HepG2 (cell line): ENCODE measurements around the gene CAVIN2. TPM values are rescaled to one million over a fixed set of nuclear protein-coding genes. Genes with fewer than 3 reads are reported as not detected.

Source experiments
- CCDC6 ChIP-seq: sonication (generic); formaldehyde crosslinking; IDR thresholded peaks from 2 replicates; pipeline ENCODE4 v1.8.1; 2022; ENCODE audit warnings: mild to moderate bottlenecking, missing genetic modification reagents, moderate library complexity
- GATAD2A ChIP-seq: IDR thresholded peaks from 2 replicates; pipeline ENCODE4 v1.6.1; 2016
- HNF4G ChIP-seq, 2 experiments: sonication (generic) in 1 of 2; formaldehyde crosslinking in 1 of 2; IDR thresholded peaks; 2 replicates each; pipeline versions ENCODE4 v1.4.0 to v1.6.1; 2011 to 2020; ENCODE audit warnings: borderline replicate concordance in 2 of 2, low read depth in 2 of 2, mild to moderate bottlenecking in 2 of 2, low read length in 1 of 2, missing genetic modification reagents in 1 of 2, moderate library complexity in 1 of 2
- MXI1 ChIP-seq: IDR thresholded peaks from 3 replicates; pipeline ENCODE4 v1.6.1; 2012; ENCODE audit warnings: low read depth, low read length, inconsistent platforms, borderline replicate concordance
- NFATC3 ChIP-seq: sonication (generic); formaldehyde crosslinking; IDR thresholded peaks from 2 replicates; pipeline ENCODE4 v1.5.1; 2020; ENCODE audit warnings: mild to moderate bottlenecking, missing genetic modification reagents
- SNAI1 ChIP-seq: sonication (generic); formaldehyde crosslinking; IDR thresholded peaks from 2 replicates; pipeline ENCODE4 v1.5.0; 2020; ENCODE audit warnings: mild to moderate bottlenecking, missing genetic modification reagents, borderline replicate concordance
- TMF1 ChIP-seq: sonication (generic); formaldehyde crosslinking; IDR thresholded peaks from 2 replicates; pipeline ENCODE4 v1.8.1; 2022; ENCODE audit warnings: low read depth, missing genetic modification reagents
- YEATS4 ChIP-seq: sonication (generic); formaldehyde crosslinking; IDR thresholded peaks from 2 replicates; pipeline ENCODE4 v1.4.0; 2020; ENCODE audit warnings: missing genetic modification reagents, borderline replicate concordance
- ZNF121 ChIP-seq: sonication (generic); formaldehyde crosslinking; IDR thresholded peaks from 2 replicates; pipeline ENCODE4 v1.5.0; 2020; ENCODE audit warnings: mild to moderate bottlenecking, missing genetic modification reagents
- ZNF354B ChIP-seq: sonication (generic); formaldehyde crosslinking; IDR thresholded peaks from 2 replicates; pipeline ENCODE4 v1.8.0; 2022; ENCODE audit warnings: mild to moderate bottlenecking, missing genetic modification reagents
- ZNF564 ChIP-seq: sonication (generic); formaldehyde crosslinking; IDR thresholded peaks from 2 replicates; pipeline ENCODE4 v1.8.1; 2023; ENCODE audit warnings: mild to moderate bottlenecking, missing genetic modification reagents
- ZNF589 ChIP-seq: sonication (generic); formaldehyde crosslinking; conservative IDR thresholded peaks from 2 replicates; pipeline ENCODE4 v1.8.0; 2022; ENCODE audit warnings: mild to moderate bottlenecking, moderate library complexity, missing genetic modification reagents
- polyA plus RNA-seq, 8 experiments: library from polyadenylated mRNA; depleted of rRNA in 3 of 8; stranded (reverse) in 7 of 8; unstranded in 1 of 8; fragments of >200 nt; fragmentation: Illumina TruSeq in 4 of 8; extraction: Trizol in 4 of 8; gene quantifications; 2 replicates each; pipeline versions ENCODE4 v1.2.1 to v1.2.3, GENCODE V29; 2011 to 2016; ENCODE audit warnings: low read depth in 4 of 8, missing spikeins in 1 of 8, mixed read lengths in 1 of 8; ENCODE audit not compliant: insufficient read depth in 1 of 8
- total RNA-seq, 5 experiments: library from RNA; depleted of rRNA; stranded (reverse); fragments of >200 nt; fragmentation: Illumina TruSeq; extraction: Trizol; gene quantifications; 2 replicates each; pipeline ENCODE4 v1.2.3, GENCODE V29; 2016; ENCODE audit warnings: low read depth in 1 of 5
- TF ChIP-seq, protein P1 (sequence below): sonication (generic); formaldehyde crosslinking; IDR thresholded peaks from 2 replicates; pipeline ENCODE4 v1.4.0; 2020; ENCODE audit warnings: mild to moderate bottlenecking, low read depth, missing genetic modification reagents
- TF ChIP-seq, protein P2 (sequence below): sonication (generic); formaldehyde crosslinking; IDR thresholded peaks from 2 replicates; pipeline ENCODE4 v1.4.0; 2020; ENCODE audit warnings: missing genetic modification reagents, borderline replicate concordance
- TF ChIP-seq, protein P3 (sequence below): sonication (generic); formaldehyde crosslinking; IDR thresholded peaks from 2 replicates; pipeline ENCODE4 v1.4.0; 2020; ENCODE audit warnings: missing genetic modification reagents
- TF ChIP-seq, protein P4 (sequence below): sonication (generic); formaldehyde crosslinking; IDR thresholded peaks from 2 replicates; pipeline ENCODE4 v1.4.0; 2020; ENCODE audit warnings: missing genetic modification reagents
- TF ChIP-seq, protein P5 (sequence below): sonication (generic); formaldehyde crosslinking; IDR thresholded peaks from 2 replicates; pipeline ENCODE4 v1.4.0; 2020; ENCODE audit warnings: missing genetic modification reagents

Gene CAVIN2
- total and polyA plus RNA-seq, 2 of the 13 experiments (the other 11 are each of a cell fraction or from before 2014, with no cell fraction given) = 7.6 to 38.8 TPM

DNA sequence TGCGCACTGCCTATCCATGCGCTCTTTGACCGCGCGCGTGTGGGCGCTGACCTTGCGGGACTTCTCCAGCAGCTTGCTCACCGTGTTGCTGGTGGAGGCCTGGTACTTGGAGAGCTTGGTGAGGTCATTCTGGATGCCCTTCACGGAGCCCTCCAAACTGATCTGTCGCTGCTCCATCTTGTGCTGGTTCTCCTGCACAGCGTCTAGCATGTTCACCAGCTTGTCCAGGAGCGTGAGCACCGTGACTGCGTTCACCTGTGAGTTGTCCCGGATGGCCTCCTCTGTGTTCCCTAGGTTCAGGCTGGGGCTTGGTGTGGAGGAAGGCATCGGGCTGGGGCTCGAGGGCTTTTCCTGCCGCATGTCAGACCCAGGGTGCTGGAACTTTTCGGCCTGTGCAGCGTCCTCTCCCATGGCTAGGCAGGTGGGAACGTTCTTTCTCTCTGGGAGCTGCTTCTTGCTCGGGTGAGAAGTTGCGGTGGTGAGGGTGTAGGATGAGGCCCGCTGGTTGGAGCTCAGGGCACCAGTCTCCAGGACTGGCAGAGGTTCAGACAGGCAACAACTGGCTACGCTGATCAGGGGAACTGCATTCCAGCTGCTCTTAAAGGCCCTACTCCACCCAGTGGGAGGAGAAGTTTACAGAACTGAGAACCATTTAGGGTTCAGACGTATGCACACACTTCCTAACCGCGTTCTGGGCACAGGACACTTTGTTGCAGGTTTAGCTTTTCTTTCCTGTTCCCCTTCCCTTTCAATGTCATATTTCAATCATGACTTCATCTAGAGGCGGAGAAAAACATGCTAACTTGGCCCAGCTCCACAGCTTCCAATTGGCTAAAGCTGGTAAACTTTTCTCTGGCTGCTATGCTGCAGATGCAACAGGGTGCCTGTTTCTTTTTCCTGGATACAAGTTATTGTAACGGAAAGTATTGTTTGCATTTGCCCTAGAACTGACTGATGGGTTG lies at the start of gene CAVIN2 (continued):
- TF ChIP-seq ZNF354B (CRISPR knock-in tag) (peak; percentile 73; the same call in 1 of the 2 replicates), ZNF121 (CRISPR knock-in tag) (peak; percentile 69; the same call in 1 of the 2 replicates), CCDC6 (CRISPR knock-in tag) (no peak), YEATS4 (CRISPR knock-in tag) (peak; percentile 70; the same call in 1 of the 2 replicates), NFATC3 (CRISPR knock-in tag) (no peak), TMF1 (CRISPR knock-in tag) (0 out of 2 replicates have a peak, but pooled peaks have one; percentile 39), SNAI1 (no peak), MXI1 (peak; percentile 24; the same call in 1 of the 3 replicates), HNF4G (IDR thresholded peaks at IDR 0.05; ENCODE audit: borderline replicate concordance, low read depth, low read length) (no peak), HNF4G (CRISPR knock-in tag; IDR thresholded peaks at IDR 0.05; ENCODE audit: borderline replicate concordance, low read depth) (peak; percentile 73), GATAD2A (CRISPR knock-in tag) (peak; percentile 64), ZNF589 (no peak), ZNF564 (0 out of 2 replicates have a peak, but pooled peaks have one; percentile 32)
- TF ChIP-seq, protein P1, sequence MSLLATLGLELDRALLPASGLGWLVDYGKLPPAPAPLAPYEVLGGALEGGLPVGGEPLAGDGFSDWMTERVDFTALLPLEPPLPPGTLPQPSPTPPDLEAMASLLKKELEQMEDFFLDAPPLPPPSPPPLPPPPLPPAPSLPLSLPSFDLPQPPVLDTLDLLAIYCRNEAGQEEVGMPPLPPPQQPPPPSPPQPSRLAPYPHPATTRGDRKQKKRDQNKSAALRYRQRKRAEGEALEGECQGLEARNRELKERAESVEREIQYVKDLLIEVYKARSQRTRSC = no peak
- TF ChIP-seq, protein P2, sequence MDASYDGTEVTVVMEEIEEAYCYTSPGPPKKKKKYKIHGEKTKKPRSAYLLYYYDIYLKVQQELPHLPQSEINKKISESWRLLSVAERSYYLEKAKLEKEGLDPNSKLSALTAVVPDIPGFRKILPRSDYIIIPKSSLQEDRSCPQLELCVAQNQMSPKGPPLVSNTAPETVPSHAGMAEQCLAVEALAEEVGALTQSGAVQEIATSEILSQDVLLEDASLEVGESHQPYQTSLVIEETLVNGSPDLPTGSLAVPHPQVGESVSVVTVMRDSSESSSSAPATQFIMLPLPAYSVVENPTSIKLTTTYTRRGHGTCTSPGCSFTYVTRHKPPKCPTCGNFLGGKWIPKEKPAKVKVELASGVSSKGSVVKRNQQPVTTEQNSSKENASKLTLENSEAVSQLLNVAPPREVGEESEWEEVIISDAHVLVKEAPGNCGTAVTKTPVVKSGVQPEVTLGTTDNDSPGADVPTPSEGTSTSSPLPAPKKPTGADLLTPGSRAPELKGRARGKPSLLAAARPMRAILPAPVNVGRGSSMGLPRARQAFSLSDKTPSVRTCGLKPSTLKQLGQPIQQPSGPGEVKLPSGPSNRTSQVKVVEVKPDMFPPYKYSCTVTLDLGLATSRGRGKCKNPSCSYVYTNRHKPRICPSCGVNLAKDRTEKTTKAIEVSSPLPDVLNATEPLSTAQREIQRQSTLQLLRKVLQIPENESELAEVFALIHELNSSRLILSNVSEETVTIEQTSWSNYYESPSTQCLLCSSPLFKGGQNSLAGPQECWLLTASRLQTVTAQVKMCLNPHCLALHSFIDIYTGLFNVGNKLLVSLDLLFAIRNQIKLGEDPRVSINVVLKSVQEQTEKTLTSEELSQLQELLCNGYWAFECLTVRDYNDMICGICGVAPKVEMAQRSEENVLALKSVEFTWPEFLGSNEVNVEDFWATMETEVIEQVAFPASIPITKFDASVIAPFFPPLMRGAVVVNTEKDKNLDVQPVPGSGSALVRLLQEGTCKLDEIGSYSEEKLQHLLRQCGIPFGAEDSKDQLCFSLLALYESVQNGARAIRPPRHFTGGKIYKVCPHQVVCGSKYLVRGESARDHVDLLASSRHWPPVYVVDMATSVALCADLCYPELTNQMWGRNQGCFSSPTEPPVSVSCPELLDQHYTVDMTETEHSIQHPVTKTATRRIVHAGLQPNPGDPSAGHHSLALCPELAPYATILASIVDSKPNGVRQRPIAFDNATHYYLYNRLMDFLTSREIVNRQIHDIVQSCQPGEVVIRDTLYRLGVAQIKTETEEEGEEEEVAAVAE = peak; percentile 77
- TF ChIP-seq, protein P3, sequence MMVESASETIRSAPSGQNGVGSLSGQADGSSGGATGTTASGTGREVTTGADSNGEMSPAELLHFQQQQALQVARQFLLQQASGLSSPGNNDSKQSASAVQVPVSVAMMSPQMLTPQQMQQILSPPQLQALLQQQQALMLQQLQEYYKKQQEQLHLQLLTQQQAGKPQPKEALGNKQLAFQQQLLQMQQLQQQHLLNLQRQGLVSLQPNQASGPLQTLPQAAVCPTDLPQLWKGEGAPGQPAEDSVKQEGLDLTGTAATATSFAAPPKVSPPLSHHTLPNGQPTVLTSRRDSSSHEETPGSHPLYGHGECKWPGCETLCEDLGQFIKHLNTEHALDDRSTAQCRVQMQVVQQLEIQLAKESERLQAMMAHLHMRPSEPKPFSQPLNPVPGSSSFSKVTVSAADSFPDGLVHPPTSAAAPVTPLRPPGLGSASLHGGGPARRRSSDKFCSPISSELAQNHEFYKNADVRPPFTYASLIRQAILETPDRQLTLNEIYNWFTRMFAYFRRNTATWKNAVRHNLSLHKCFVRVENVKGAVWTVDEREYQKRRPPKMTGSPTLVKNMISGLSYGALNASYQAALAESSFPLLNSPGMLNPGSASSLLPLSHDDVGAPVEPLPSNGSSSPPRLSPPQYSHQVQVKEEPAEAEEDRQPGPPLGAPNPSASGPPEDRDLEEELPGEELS (CRISPR knock-in tag) = peak; percentile 91
- TF ChIP-seq, protein P4, sequence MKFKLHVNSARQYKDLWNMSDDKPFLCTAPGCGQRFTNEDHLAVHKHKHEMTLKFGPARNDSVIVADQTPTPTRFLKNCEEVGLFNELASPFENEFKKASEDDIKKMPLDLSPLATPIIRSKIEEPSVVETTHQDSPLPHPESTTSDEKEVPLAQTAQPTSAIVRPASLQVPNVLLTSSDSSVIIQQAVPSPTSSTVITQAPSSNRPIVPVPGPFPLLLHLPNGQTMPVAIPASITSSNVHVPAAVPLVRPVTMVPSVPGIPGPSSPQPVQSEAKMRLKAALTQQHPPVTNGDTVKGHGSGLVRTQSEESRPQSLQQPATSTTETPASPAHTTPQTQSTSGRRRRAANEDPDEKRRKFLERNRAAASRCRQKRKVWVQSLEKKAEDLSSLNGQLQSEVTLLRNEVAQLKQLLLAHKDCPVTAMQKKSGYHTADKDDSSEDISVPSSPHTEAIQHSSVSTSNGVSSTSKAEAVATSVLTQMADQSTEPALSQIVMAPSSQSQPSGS = peak; percentile 66; the same call in 1 of the 2 replicates
- TF ChIP-seq, protein P5, sequence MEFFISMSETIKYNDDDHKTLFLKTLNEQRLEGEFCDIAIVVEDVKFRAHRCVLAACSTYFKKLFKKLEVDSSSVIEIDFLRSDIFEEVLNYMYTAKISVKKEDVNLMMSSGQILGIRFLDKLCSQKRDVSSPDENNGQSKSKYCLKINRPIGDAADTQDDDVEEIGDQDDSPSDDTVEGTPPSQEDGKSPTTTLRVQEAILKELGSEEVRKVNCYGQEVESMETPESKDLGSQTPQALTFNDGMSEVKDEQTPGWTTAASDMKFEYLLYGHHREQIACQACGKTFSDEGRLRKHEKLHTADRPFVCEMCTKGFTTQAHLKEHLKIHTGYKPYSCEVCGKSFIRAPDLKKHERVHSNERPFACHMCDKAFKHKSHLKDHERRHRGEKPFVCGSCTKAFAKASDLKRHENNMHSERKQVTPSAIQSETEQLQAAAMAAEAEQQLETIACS = no peak
